Panc1 (cell line): ENCODE measurements around the gene PGBD5. TPM values are rescaled to one million over a fixed set of nuclear protein-coding genes. Genes with fewer than 3 reads are reported as not detected.

Experiments
- ATAC-seq: fragments of 200-7000 bp; cut with Tn5 transposase; 2 replicates; pipeline ENCODE4 v1.9.1; 2020; ENCODE audit warnings: mild to moderate bottlenecking, moderate library complexity
- BruUV-seq: library from RNA; stranded (reverse); fragments of 400-500 nt; replicated peaks from 2 replicates; lab custom pipeline; 2021; lab: Mats Ljungman, UMichigan
- CTCF ChIA-PET: fragments of 300-600 bp; sonication (Branson Sonifier 250); formaldehyde crosslinking; loops from one replicate; lab custom pipeline; 2022; ENCODE audit warnings: antibody characterized with exemption; lab: Charles Lee
- POLR2A ChIA-PET: fragments of 300-600 bp; sonication (Branson Sonifier 250); formaldehyde crosslinking; loops from one replicate; lab custom pipeline; 2022; ENCODE audit warnings: antibody characterized with exemption; lab: Charles Lee
- DNase-seq: peaks from one replicate; pipeline ENCODE4 v3.0.0-alpha.2; 2010; ENCODE audit warnings: low read depth, low spot score
- H3K27ac ChIP-seq: 2 replicates; pipeline ENCODE4 v1.5.1; 2011; ENCODE audit warnings: mild to moderate bottlenecking, low read length, inconsistent platforms
- H3K27me3 ChIP-seq: fragments of 200-500 bp; sonication (Bioruptor generic); 2 replicates; pipeline ENCODE4 v1.6.0; 2014; ENCODE audit warnings: low read length, inconsistent platforms; ENCODE audit not compliant: control insufficient read depth, insufficient read depth
- H3K36me3 ChIP-seq: fragments of 200-500 bp; sonication (Bioruptor generic); 2 replicates; pipeline ENCODE4 v1.5.1; 2014; ENCODE audit warnings: inconsistent platforms, mild to moderate bottlenecking, low read length, moderate library complexity; ENCODE audit not compliant: control insufficient read depth, insufficient read depth
- H3K4me1 ChIP-seq: 2 replicates; pipeline ENCODE4 v1.5.1; 2011; ENCODE audit warnings: inconsistent platforms, mild to moderate bottlenecking, low read length, moderate library complexity; ENCODE audit not compliant: control insufficient read depth, insufficient read depth
- H3K4me3 ChIP-seq, 2 experiments: 2 replicates each; pipeline ENCODE4 v1.5.1; 2011 to 2012; ENCODE audit warnings: low read depth in 2 of 2, low read length in 2 of 2, mild to moderate bottlenecking in 2 of 2, inconsistent platforms in 1 of 2, moderate library complexity in 1 of 2
- H3K9me3 ChIP-seq: fragments of 200-500 bp; sonication (Bioruptor generic); 2 replicates; pipeline ENCODE4 v1.5.1; 2014; ENCODE audit warnings: low read depth, mild to moderate bottlenecking, inconsistent platforms, low read length, moderate library complexity; ENCODE audit not compliant: control insufficient read depth, insufficient read depth
- CTCF ChIP-seq: fragments of 450-650 bp; IDR thresholded peaks from 2 replicates; pipeline ENCODE4 v1.5.1; 2017; ENCODE audit warnings: mild to moderate bottlenecking
- POLR2AphosphoS5 ChIP-seq: IDR thresholded peaks from 2 replicates; pipeline ENCODE4 v1.6.1; 2012; ENCODE audit warnings: mild to moderate bottlenecking, low read depth, low read length, moderate library complexity
- REST ChIP-seq, 2 experiments: IDR thresholded peaks; 2 replicates each; pipeline ENCODE4 v1.6.1; 2011 to 2012; ENCODE audit warnings: low read depth in 2 of 2, control low read depth in 1 of 2, low read length in 1 of 2, mild to moderate bottlenecking in 1 of 2, moderate library complexity in 1 of 2; ENCODE audit not compliant: insufficient read depth in 1 of 2
- SIN3A ChIP-seq: IDR thresholded peaks from 2 replicates; pipeline ENCODE4 v1.6.1; 2012; ENCODE audit warnings: low read depth, mild to moderate bottlenecking, low read length, moderate library complexity, borderline replicate concordance; ENCODE audit not compliant: insufficient read depth
- TCF7L2 ChIP-seq: IDR thresholded peaks from 2 replicates; pipeline ENCODE4 v1.6.1; 2011; ENCODE audit warnings: mild to moderate bottlenecking, low read depth, low read length, inconsistent platforms
- in situ Hi-C: cut with HindIII; loops from 2 replicates; pipeline ENCODE4 v1.10.0; 2016; ENCODE audit warnings: low sequenced_read_pairs, low pct_unique_long_range_greater_than_20kb
- intact Hi-C: fragments of 100-400 bp; cut with micrococcal nuclease; formaldehyde crosslinking; loops from one replicate; pipeline ENCODE4 v1.10.0; 2022; ENCODE audit not compliant: unreplicated experiment
- total RNA-seq: library from RNA; stranded (reverse); gene quantifications from one replicate; pipeline ENCODE4 v1.2.1, GENCODE V29; 2021; ENCODE audit not compliant: unreplicated experiment

The PGBD5 gene
- total RNA-seq, 1 experiment from 2014 or later: 0.05 TPM

- ChIA-PET CTCF (interaction anchor here (0.7 kb wide), 1 partner anchor 656 kb away, joined by 9 read pairs; no protein-coding TSS in a partner anchor), POLR2A (no interaction called here)
- Histone ChIP-seq H3K27ac (no peak overlapping the region), H3K36me3 (no peaks in the 10 kb centered on the region), H3K4me3 (no peak overlapping the region), H3K4me1 (no peaks in the 10 kb centered on the region), H3K27me3 (peaks cover 4% of the 10 kb centered on the region), H3K9me3 (no peaks in the 10 kb centered on the region)
- intact Hi-C loops: loop anchor here (10.0 kb wide), 1 partner anchor 648 kb away; no protein-coding TSS in a partner anchor
- TF ChIP-seq REST (IDR thresholded peaks at IDR 0.05; ENCODE audit: insufficient read depth in 1 of 2, low read depth in 2 of 2, low read length in 1 of 2) (no peak), CTCF (no peak), TCF7L2 (no peak), SIN3A (no peak), POLR2AphosphoS5 (no peak)
- in situ Hi-C loops: no loop called here
- no TSS peak for BruUV-seq
- DNase-seq (no peak), ATAC-seq (no peak)
Measured at GRCh38 chr1:230312676-230313075, 113.5 kb downstream of the PGBD5 start.

GRCh38 chr1:230310381-230311163 lies 115.6 kb downstream of the PGBD5 start:
- peaks cover 4% of the 10 kb centered on the region for H3K27me3 ChIP-seq
- H3K9me3 ChIP-seq: no peaks in the 10 kb centered on the region
- BruUV-seq: no TSS peak
- H3K36me3 ChIP-seq: no peaks in the 10 kb centered on the region
- H3K4me3 ChIP-seq: no peak overlapping the region; a peak in 1 of 4 replicates
- ChIA-PET POLR2A (no interaction called here), CTCF (interaction anchor here (0.6 to 0.7 kb wide), 2 partner anchors 111 to 320 kb away, joined by 3 read pairs; no protein-coding TSS in a partner anchor)
- TF ChIP-seq CTCF (peak; percentile 91), TCF7L2 (no peak), REST (IDR thresholded peaks at IDR 0.05; ENCODE audit: insufficient read depth in 1 of 2, low read depth in 2 of 2, low read length in 1 of 2) (no peak)
- peak; percentile 65 for DNase-seq
- intact Hi-C loops: loop anchor here (10.0 kb wide), 1 partner anchor 646 kb away; no protein-coding TSS in a partner anchor
- H3K27ac ChIP-seq: no peak overlapping the region
- no peaks in the 10 kb centered on the region for H3K4me1 ChIP-seq
- in situ Hi-C loops: no loop called here
- peak; percentile 94 for ATAC-seq
